ENCODE data around the gene PPP1R7.

Gene PPP1R7

GRCh38 chr2:241126201-241126611 lies 24.1 kb upstream of the PPP1R7 start:
- H3K36me3 ChIP-seq (ENCODE audit: insufficient read depth, low read length), result peaks cover 15% of the 10 kb centered on the region; the same call in 1 of the 2 replicates
- H3F3A ChIP-seq (ENCODE audit: low read depth), result no peaks in the 10 kb centered on the region
- H3K9me3 ChIP-seq (ENCODE audit: insufficient read depth, low read depth, low read length), result no peaks in the 10 kb centered on the region
- H3K9me2 ChIP-seq (replicated peaks; ENCODE audit: low read depth, low read length), result no peaks in the 10 kb centered on the region
- no peaks in the 10 kb centered on the region for H3K79me2 ChIP-seq (ENCODE audit: insufficient read depth, low read length)
- no peak overlapping the region for H3K4me3 ChIP-seq (ENCODE audit: low read length, poor library complexity, severe bottlenecking)
- TF ChIP-seq EZH2phosphoT487 (IDR thresholded peaks at IDR 0.05; ENCODE audit: borderline replicate concordance), result no peak
- TF ChIP-seq CTCF (conservative IDR thresholded peaks at IDR 0.05; ENCODE audit: low read length), result no peak
- H3K4me1 ChIP-seq (ENCODE audit: insufficient read depth, low read length, poor library complexity, severe bottlenecking), result no peaks in the 10 kb centered on the region
- H3K4me2 ChIP-seq (ENCODE audit: low read depth, low read length, poor library complexity, severe bottlenecking), result no peak overlapping the region
- H3K9ac ChIP-seq (ENCODE audit: low read depth, low read length, poor library complexity, severe bottlenecking), result no peak overlapping the region
- H2AFZ ChIP-seq (ENCODE audit: low read length), result no peak overlapping the region
- H3K27me3 ChIP-seq (ENCODE audit: insufficient read depth, low read length, poor library complexity, severe bottlenecking), result no peaks in the 10 kb centered on the region
- H4K20me1 ChIP-seq (ENCODE audit: insufficient read depth, low read length, poor library complexity, severe bottlenecking), result no peaks in the 10 kb centered on the region

GRCh38 chr2:241126771-241127202 lies 23.5 kb upstream of the PPP1R7 start:
- no peaks in the 10 kb centered on the region for H3K9me3 ChIP-seq (ENCODE audit: insufficient read depth, low read depth, low read length)
- H4K20me1 ChIP-seq (ENCODE audit: insufficient read depth, low read length, poor library complexity, severe bottlenecking), result no peaks in the 10 kb centered on the region
- peaks cover 15% of the 10 kb centered on the region; the same call in 1 of the 2 replicates for H3K36me3 ChIP-seq (ENCODE audit: insufficient read depth, low read length)
- no peak for TF ChIP-seq CTCF (conservative IDR thresholded peaks at IDR 0.05; ENCODE audit: low read length)
- H3F3A ChIP-seq (ENCODE audit: low read depth), result no peaks in the 10 kb centered on the region
- no peaks in the 10 kb centered on the region for H3K9me2 ChIP-seq (replicated peaks; ENCODE audit: low read depth, low read length)
- H3K79me2 ChIP-seq (ENCODE audit: insufficient read depth, low read length), result no peaks in the 10 kb centered on the region
- no peak overlapping the region for H3K4me2 ChIP-seq (ENCODE audit: low read depth, low read length, poor library complexity, severe bottlenecking)
- no peak overlapping the region for H3K9ac ChIP-seq (ENCODE audit: low read depth, low read length, poor library complexity, severe bottlenecking)
- no peaks in the 10 kb centered on the region for H3K27me3 ChIP-seq (ENCODE audit: insufficient read depth, low read length, poor library complexity, severe bottlenecking)
- H3K4me3 ChIP-seq (ENCODE audit: low read length, poor library complexity, severe bottlenecking), result no peak overlapping the region
- H2AFZ ChIP-seq (ENCODE audit: low read length), result no peak overlapping the region
- H3K4me1 ChIP-seq (ENCODE audit: insufficient read depth, low read length, poor library complexity, severe bottlenecking), result no peaks in the 10 kb centered on the region

GRCh38 chr2:241128266-241128665 lies 22.0 kb upstream of the PPP1R7 start:
- H3K27me3 ChIP-seq (ENCODE audit: insufficient read depth, low read length, poor library complexity, severe bottlenecking), result no peaks in the 10 kb centered on the region
- H3K4me1 ChIP-seq (ENCODE audit: insufficient read depth, low read length, poor library complexity, severe bottlenecking), result no peaks in the 10 kb centered on the region
- no peaks in the 10 kb centered on the region for H3K9me3 ChIP-seq (ENCODE audit: insufficient read depth, low read depth, low read length)
- H3K4me2 ChIP-seq (ENCODE audit: low read depth, low read length, poor library complexity, severe bottlenecking), result no peak overlapping the region
- peaks cover 19% of the 10 kb centered on the region; the same call in 1 of the 2 replicates for H3K36me3 ChIP-seq (ENCODE audit: insufficient read depth, low read length)
- H3K4me3 ChIP-seq (ENCODE audit: low read length, poor library complexity, severe bottlenecking), result no peak overlapping the region
- H2AFZ ChIP-seq (ENCODE audit: low read length), result no peak overlapping the region
- H4K20me1 ChIP-seq (ENCODE audit: insufficient read depth, low read length, poor library complexity, severe bottlenecking), result no peaks in the 10 kb centered on the region
- H3K9me2 ChIP-seq (replicated peaks; ENCODE audit: low read depth, low read length), result no peaks in the 10 kb centered on the region
- H3K9ac ChIP-seq (ENCODE audit: low read depth, low read length, poor library complexity, severe bottlenecking), result no peak overlapping the region
- no peak for TF ChIP-seq EZH2phosphoT487 (IDR thresholded peaks at IDR 0.05; ENCODE audit: borderline replicate concordance)
- no peak for TF ChIP-seq CTCF (conservative IDR thresholded peaks at IDR 0.05; ENCODE audit: low read length)
- no peaks in the 10 kb centered on the region for H3K79me2 ChIP-seq (ENCODE audit: insufficient read depth, low read length)
- H3F3A ChIP-seq (ENCODE audit: low read depth), result no peaks in the 10 kb centered on the region

All from Loucy (cell line).